ENCODE results near the gene LARP1. TPM values are rescaled to one million over a fixed set of nuclear protein-coding genes. Genes with fewer than 3 reads are reported as not detected.
A peak's percentile ranks its signal among the peaks of the same experiment; 100 is the strongest.

The LARP1 gene
- polyA plus RNA-seq, 1 donor (not counting 4 experiments of a cell fraction or from before 2014, with no cell fraction given) = 65.6 TPM

DNA sequence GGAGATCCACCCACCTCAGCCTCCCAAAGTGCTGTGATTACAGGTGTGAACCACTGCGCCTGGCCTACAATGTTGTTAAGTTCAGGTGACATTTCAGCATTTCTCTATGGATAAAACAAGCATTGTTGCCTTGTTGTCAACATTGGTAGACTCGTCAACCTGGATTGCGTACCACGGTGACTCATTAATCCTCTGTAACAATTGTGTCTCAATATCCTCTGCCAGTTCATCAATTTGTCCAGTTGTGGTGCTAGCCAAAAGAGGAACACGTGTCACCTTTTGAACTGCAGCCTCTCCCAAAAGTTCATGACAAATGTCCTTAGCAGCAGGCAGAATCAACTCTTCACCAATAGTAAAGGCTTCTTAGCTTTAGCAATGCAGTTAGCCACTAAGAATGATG, 46.3 kb upstream of the LARP1 start:
- Histone ChIP-seq H3K27ac (ENCODE audit: control insufficient read depth, insufficient read depth, low read length) (no peak overlapping the region), H3K4me1 (ENCODE audit: control insufficient read depth, extremely low read depth, insufficient read depth, low read length) (peaks cover 11% of the 10 kb centered on the region), H3K27me3 (ENCODE audit: control insufficient read depth, extremely low read depth, insufficient read depth, low read length) (no peaks in the 10 kb centered on the region), H2AFZ (ENCODE audit: control insufficient read depth, low read length) (no peak overlapping the region), H3K4me2 (ENCODE audit: control insufficient read depth, extremely low read depth, insufficient read depth, low read depth, low read length) (no peak overlapping the region), H3K9me3 (ENCODE audit: control insufficient read depth, low read depth, low read length) (no peaks in the 10 kb centered on the region), H3K36me3 (ENCODE audit: control insufficient read depth in 2 of 2, extremely low read depth in 1 of 2, insufficient read depth in 2 of 2, low read length in 2 of 2) (no peaks in the 10 kb centered on the region), H3K79me2 (ENCODE audit: control insufficient read depth, insufficient read depth, low read length) (no peaks in the 10 kb centered on the region), H4K20me1 (ENCODE audit: control insufficient read depth, extremely low read depth, insufficient read depth, low read length) (no peaks in the 10 kb centered on the region), H3K4me3 (ENCODE audit: control insufficient read depth in 2 of 3, extremely low read depth in 1 of 3, insufficient read depth in 2 of 3, low read depth in 1 of 3, low read length in 3 of 3) (no peak overlapping the region), H3K9ac (ENCODE audit: control insufficient read depth, extremely low read depth, insufficient read depth, low read length) (no peak overlapping the region), H3K9me1 (ENCODE audit: control insufficient read depth, extremely low read depth, insufficient read depth, low read length) (no peaks in the 10 kb centered on the region)
- dilution Hi-C loops (cut with MboI; ENCODE audit: extremely low pct_ligation_motif_present, low sequenced_read_pairs) = no loop called here
- TF ChIP-seq, protein P1, sequence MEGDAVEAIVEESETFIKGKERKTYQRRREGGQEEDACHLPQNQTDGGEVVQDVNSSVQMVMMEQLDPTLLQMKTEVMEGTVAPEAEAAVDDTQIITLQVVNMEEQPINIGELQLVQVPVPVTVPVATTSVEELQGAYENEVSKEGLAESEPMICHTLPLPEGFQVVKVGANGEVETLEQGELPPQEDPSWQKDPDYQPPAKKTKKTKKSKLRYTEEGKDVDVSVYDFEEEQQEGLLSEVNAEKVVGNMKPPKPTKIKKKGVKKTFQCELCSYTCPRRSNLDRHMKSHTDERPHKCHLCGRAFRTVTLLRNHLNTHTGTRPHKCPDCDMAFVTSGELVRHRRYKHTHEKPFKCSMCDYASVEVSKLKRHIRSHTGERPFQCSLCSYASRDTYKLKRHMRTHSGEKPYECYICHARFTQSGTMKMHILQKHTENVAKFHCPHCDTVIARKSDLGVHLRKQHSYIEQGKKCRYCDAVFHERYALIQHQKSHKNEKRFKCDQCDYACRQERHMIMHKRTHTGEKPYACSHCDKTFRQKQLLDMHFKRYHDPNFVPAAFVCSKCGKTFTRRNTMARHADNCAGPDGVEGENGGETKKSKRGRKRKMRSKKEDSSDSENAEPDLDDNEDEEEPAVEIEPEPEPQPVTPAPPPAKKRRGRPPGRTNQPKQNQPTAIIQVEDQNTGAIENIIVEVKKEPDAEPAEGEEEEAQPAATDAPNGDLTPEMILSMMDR (optimal IDR thresholded peaks at IDR 0.05 in 1 of 3, IDR thresholded peaks at IDR 0.05 in 1 of 3, conservative IDR thresholded peaks at IDR 0.05 in 1 of 3; ENCODE audit: extremely low read depth in 1 of 3, insufficient read depth in 2 of 3, low read length in 3 of 3) = no peak
- no peak for TF ChIP-seq EZH2 (IDR thresholded peaks at IDR 0.05; ENCODE audit: low read length)
- DNase-seq (ENCODE audit: low read depth, low spot score) (peak; percentile 21), FAIRE-seq (no peak)

DNA sequence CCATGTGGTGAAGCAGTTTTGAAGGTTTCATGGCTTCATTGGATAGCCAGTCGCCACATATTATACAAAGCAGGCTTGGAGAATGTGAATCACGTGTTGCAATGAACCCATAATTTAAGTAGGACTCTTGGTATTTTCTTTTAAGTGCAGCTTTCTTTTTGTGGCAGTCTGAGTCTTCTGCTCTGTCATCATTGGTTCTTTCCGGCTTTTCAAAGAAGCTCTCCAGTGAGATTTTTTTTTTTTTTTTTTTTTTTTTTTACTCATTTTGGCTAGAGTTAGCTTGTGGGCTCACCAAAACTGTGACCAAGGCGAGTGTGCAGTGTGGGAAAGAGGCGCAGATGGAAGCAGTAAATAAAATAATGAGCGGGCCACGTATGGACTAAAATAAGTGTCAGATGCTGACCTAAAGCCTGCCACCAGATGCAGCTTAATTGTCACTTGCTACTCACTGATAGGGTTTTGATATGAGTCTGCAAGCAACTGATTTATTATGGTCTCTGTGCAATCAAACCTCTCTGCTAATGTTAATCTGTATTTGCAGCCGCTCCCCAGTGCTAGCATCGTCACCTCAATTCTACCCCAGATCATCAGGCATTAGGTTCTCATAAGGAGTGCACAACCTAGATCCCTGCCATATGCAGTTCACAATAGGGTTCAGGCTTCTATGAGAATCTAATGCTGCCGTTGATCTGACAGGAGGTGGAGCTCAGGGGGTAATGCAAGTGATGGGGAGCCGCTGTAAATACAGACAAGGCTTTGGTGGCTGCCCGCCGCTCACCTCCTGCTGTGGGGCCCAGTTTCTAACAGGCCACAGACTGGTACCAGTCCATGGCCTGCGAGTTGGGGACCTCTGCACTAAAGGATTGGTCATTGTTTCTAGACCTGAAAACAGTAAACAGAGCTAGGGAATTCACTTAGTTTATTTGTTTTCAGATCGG, 45.5 kb upstream of the LARP1 start:
- Histone ChIP-seq H3K27me3 (ENCODE audit: control insufficient read depth, extremely low read depth, insufficient read depth, low read length) (no peaks in the 10 kb centered on the region), H3K4me1 (ENCODE audit: control insufficient read depth, extremely low read depth, insufficient read depth, low read length) (peaks cover 19% of the 10 kb centered on the region), H2AFZ (ENCODE audit: control insufficient read depth, low read length) (no peak overlapping the region), H3K79me2 (ENCODE audit: control insufficient read depth, insufficient read depth, low read length) (no peaks in the 10 kb centered on the region), H3K9me3 (ENCODE audit: control insufficient read depth, low read depth, low read length) (no peaks in the 10 kb centered on the region), H3K4me2 (ENCODE audit: control insufficient read depth, extremely low read depth, insufficient read depth, low read depth, low read length) (no peak overlapping the region), H3K27ac (ENCODE audit: control insufficient read depth, insufficient read depth, low read length) (no peak overlapping the region), H3K9ac (ENCODE audit: control insufficient read depth, extremely low read depth, insufficient read depth, low read length) (no peak overlapping the region), H3K4me3 (ENCODE audit: control insufficient read depth in 2 of 3, extremely low read depth in 1 of 3, insufficient read depth in 2 of 3, low read depth in 1 of 3, low read length in 3 of 3) (no peak overlapping the region), H3K36me3 (ENCODE audit: control insufficient read depth in 2 of 2, extremely low read depth in 1 of 2, insufficient read depth in 2 of 2, low read length in 2 of 2) (no peaks in the 10 kb centered on the region), H3K9me1 (ENCODE audit: control insufficient read depth, extremely low read depth, insufficient read depth, low read length) (no peaks in the 10 kb centered on the region), H4K20me1 (ENCODE audit: control insufficient read depth, extremely low read depth, insufficient read depth, low read length) (no peaks in the 10 kb centered on the region)
- dilution Hi-C loops (cut with MboI; ENCODE audit: extremely low pct_ligation_motif_present, low sequenced_read_pairs) = no loop called here
- DNase-seq (ENCODE audit: low read depth, low spot score) (no peak), FAIRE-seq (no peak)
- TF ChIP-seq EZH2 (IDR thresholded peaks at IDR 0.05; ENCODE audit: low read length) = no peak
- TF ChIP-seq, protein P1 (optimal IDR thresholded peaks at IDR 0.05 in 1 of 3, IDR thresholded peaks at IDR 0.05 in 1 of 3, conservative IDR thresholded peaks at IDR 0.05 in 1 of 3; ENCODE audit: extremely low read depth in 1 of 3, insufficient read depth in 2 of 3, low read length in 3 of 3) = no peak
